ENCODE measurements around the gene SLU7. TPM values are rescaled to one million over a fixed set of nuclear protein-coding genes. Genes with fewer than 3 reads are reported as not detected.

Gene SLU7
- total RNA-seq, 1 donor = 75.6 TPM

DNA sequence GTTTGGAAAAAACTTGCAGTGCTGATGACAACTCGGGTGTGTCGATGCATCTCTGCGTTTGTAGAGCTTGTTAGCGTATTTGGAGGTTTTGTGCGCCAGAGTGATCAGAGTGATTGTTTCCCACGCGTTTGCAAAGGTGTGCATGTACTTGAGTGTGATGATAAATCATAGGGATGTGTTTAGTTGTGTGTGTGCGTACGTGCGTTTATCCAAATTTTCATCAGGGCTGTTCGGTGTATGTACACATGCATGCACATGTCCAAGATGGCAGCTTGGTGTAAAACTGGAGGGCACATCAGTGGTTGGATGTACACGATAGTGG lies 48.2 kb downstream of the SLU7 start:
- Histone ChIP-seq H3K4me3 (ENCODE audit: insufficient read depth, low read length) (peak overlapping the region; percentile 76), H2AFZ (ENCODE audit: low read length) (peak overlapping the region; percentile 82), H3K27me3 (ENCODE audit: insufficient read depth, low read length) (peaks cover 8% of the 10 kb centered on the region), H3K27ac (ENCODE audit: low read depth, low read length) (no peak overlapping the region), H3K4me2 (ENCODE audit: insufficient read depth, low read length) (peak overlapping the region; percentile 90), H3K36me3 (ENCODE audit: insufficient read depth, low read length) (no peaks in the 10 kb centered on the region), H3K9me3 (ENCODE audit: low read depth, low read length) (no peaks in the 10 kb centered on the region), H3K4me1 (ENCODE audit: insufficient read depth, low read length) (no peaks in the 10 kb centered on the region), H3K79me2 (ENCODE audit: insufficient read depth, low read length) (no peaks in the 10 kb centered on the region), H4K20me1 (ENCODE audit: insufficient read depth, low read length) (no peaks in the 10 kb centered on the region)
- TF ChIP-seq, protein P1, sequence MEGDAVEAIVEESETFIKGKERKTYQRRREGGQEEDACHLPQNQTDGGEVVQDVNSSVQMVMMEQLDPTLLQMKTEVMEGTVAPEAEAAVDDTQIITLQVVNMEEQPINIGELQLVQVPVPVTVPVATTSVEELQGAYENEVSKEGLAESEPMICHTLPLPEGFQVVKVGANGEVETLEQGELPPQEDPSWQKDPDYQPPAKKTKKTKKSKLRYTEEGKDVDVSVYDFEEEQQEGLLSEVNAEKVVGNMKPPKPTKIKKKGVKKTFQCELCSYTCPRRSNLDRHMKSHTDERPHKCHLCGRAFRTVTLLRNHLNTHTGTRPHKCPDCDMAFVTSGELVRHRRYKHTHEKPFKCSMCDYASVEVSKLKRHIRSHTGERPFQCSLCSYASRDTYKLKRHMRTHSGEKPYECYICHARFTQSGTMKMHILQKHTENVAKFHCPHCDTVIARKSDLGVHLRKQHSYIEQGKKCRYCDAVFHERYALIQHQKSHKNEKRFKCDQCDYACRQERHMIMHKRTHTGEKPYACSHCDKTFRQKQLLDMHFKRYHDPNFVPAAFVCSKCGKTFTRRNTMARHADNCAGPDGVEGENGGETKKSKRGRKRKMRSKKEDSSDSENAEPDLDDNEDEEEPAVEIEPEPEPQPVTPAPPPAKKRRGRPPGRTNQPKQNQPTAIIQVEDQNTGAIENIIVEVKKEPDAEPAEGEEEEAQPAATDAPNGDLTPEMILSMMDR (IDR thresholded peaks at IDR 0.05; ENCODE audit: extremely low read depth, low read depth, low read length) = no peak
- DNase-seq (ENCODE audit: insufficient read length, low spot score, missing footprints) = no peak

DNA sequence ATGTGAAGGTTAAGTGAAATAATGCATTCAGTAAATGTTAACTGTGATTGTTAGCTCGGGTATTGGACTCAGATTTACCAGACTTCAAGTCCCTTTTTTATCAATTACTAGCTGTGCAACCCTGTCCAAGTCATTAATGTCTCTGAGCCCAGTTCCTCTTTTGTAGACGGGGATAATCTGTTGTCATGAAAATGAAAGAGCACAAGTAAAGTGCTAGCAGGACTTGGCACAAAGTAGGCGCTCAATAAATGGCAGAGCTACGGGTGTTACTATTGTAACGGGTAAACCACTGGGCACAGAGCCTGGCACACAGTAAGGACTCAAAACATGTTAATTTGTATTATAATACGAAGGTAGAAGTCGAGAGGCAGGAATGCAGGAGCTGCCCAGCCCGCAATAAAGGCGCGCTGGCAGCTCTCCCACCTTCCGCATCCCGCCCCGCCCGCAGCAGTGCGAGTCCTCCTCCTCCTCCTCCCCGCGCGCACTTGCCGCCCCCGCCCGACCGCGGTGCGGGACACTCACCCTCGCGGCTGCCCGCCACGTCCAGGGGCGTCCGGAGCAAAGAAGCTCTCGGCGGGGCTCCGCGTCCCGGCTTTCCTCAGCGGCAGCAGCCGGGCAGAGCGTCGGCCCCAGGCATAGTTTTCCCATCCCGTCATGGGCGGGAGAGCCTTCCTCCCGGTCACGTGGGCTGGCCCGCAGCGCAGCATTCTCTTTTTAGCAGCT lies 48.7 kb downstream of the SLU7 start, which contains the start of gene C1QTNF2:
C1QTNF2 (minus strand) TSS at position 637 of the 723 bp plus-strand sequence. CDS start 15,615 bp downstream, outside the sequence.
- H3K79me2 ChIP-seq (ENCODE audit: insufficient read depth, low read length) = no peaks in the 10 kb centered on the region
- H3K9me3 ChIP-seq (ENCODE audit: low read depth, low read length) = no peaks in the 10 kb centered on the region
- TF ChIP-seq, protein P1 (IDR thresholded peaks at IDR 0.05; ENCODE audit: extremely low read depth, low read depth, low read length) = no peak
- no peaks in the 10 kb centered on the region for H4K20me1 ChIP-seq (ENCODE audit: insufficient read depth, low read length)
- peak within 1 kb of the TSS; percentile 76 for H3K4me3 ChIP-seq (ENCODE audit: insufficient read depth, low read length)
- peaks cover 7% of the 10 kb centered on the region for H3K27me3 ChIP-seq (ENCODE audit: insufficient read depth, low read length)
- H2AFZ ChIP-seq (ENCODE audit: low read length) = peak within 1 kb of the TSS; percentile 82
- no peak within 1 kb of the TSS for H3K27ac ChIP-seq (ENCODE audit: low read depth, low read length)
- H3K4me1 ChIP-seq (ENCODE audit: insufficient read depth, low read length) = no peaks in the 10 kb centered on the region
- DNase-seq (ENCODE audit: insufficient read length, low spot score, missing footprints) = peak; percentile 94
- no peaks in the 10 kb centered on the region for H3K36me3 ChIP-seq (ENCODE audit: insufficient read depth, low read length)
- H3K4me2 ChIP-seq (ENCODE audit: insufficient read depth, low read length) = peak within 1 kb of the TSS; percentile 90

DNA sequence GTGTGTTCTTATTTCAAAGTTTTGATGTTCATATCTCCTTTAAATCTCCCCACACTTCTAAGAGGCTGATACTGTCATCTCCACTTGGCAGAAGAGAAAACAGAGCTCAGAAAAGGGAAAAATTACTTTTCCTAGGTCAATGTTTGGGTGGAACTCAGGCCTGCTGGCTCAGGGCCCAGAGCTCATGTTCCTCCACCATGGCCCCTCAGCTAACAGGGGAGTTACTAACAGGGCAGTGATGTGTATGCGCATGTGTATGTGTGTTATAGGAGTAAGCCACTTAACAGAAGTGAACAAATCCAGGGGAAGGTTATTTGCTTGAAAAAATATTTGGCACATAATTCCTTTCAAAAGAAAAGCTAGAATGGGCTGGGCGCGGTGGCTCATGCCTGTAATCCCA lies 51.0 kb downstream of the SLU7 start:
- H3K9me3 ChIP-seq (ENCODE audit: low read depth, low read length) = no peaks in the 10 kb centered on the region
- peaks cover 3% of the 10 kb centered on the region for H3K27me3 ChIP-seq (ENCODE audit: insufficient read depth, low read length)
- H3K36me3 ChIP-seq (ENCODE audit: insufficient read depth, low read length) = no peaks in the 10 kb centered on the region
- no peak overlapping the region for H2AFZ ChIP-seq (ENCODE audit: low read length)
- no peak overlapping the region for H3K4me3 ChIP-seq (ENCODE audit: insufficient read depth, low read length)
- DNase-seq (ENCODE audit: insufficient read length, low spot score, missing footprints) = no peak
- H3K4me1 ChIP-seq (ENCODE audit: insufficient read depth, low read length) = no peaks in the 10 kb centered on the region
- TF ChIP-seq, protein P1 (IDR thresholded peaks at IDR 0.05; ENCODE audit: extremely low read depth, low read depth, low read length) = no peak
- H4K20me1 ChIP-seq (ENCODE audit: insufficient read depth, low read length) = no peaks in the 10 kb centered on the region
- no peak overlapping the region for H3K4me2 ChIP-seq (ENCODE audit: insufficient read depth, low read length)
- H3K27ac ChIP-seq (ENCODE audit: low read depth, low read length) = no peak overlapping the region
- H3K79me2 ChIP-seq (ENCODE audit: insufficient read depth, low read length) = no peaks in the 10 kb centered on the region

DNA sequence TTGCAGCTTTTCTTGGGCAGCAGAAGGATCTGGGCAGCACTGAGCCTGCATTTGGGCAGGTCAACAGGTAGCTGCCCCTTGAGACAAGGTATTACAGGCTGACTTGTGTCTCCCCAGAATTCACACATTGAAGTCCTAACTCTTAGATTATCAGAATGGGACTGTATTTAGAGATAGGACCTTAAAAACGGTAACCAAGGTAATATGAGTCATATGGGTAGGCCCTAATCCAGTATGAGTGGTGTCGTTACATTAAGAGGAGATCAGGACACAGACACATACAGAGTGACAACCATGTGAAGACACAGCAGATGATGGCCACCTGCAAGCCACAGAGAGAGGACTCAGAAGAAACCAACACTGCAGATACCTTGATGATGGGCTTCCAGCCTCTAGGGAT lies 51.6 kb downstream of the SLU7 start:
- H3K27ac ChIP-seq (ENCODE audit: low read depth, low read length) = no peak overlapping the region
- H3K4me2 ChIP-seq (ENCODE audit: insufficient read depth, low read length) = no peak overlapping the region
- H3K4me1 ChIP-seq (ENCODE audit: insufficient read depth, low read length) = no peaks in the 10 kb centered on the region
- H4K20me1 ChIP-seq (ENCODE audit: insufficient read depth, low read length) = no peaks in the 10 kb centered on the region
- no peak overlapping the region for H3K4me3 ChIP-seq (ENCODE audit: insufficient read depth, low read length)
- H2AFZ ChIP-seq (ENCODE audit: low read length) = no peak overlapping the region
- H3K9me3 ChIP-seq (ENCODE audit: low read depth, low read length) = no peaks in the 10 kb centered on the region
- H3K79me2 ChIP-seq (ENCODE audit: insufficient read depth, low read length) = no peaks in the 10 kb centered on the region
- TF ChIP-seq, protein P1 (IDR thresholded peaks at IDR 0.05; ENCODE audit: extremely low read depth, low read depth, low read length) = no peak
- no peak for DNase-seq (ENCODE audit: insufficient read length, low spot score, missing footprints)
- peaks cover 3% of the 10 kb centered on the region for H3K27me3 ChIP-seq (ENCODE audit: insufficient read depth, low read length)
- H3K36me3 ChIP-seq (ENCODE audit: insufficient read depth, low read length) = no peaks in the 10 kb centered on the region
